Retinal pigment epithelial cell (primary cell): ENCODE data around the gene PCNX2.

Experiments
- DNase-seq: peaks from one replicate; pipeline ENCODE4 v3.0.0-alpha.2; 2010; ENCODE audit warnings: low read depth
- H3K4me3 ChIP-seq: 2 replicates; pipeline ENCODE4 v1.5.1; 2011; ENCODE audit warnings: mild to moderate bottlenecking, low read length, control low read depth, moderate library complexity
- TF ChIP-seq, protein P1 (sequence below): conservative IDR thresholded peaks from 2 replicates; pipeline ENCODE4 v1.5.1; 2011; ENCODE audit warnings: low read depth, low read length, control low read depth, inconsistent platforms

Gene PCNX2

DNA sequence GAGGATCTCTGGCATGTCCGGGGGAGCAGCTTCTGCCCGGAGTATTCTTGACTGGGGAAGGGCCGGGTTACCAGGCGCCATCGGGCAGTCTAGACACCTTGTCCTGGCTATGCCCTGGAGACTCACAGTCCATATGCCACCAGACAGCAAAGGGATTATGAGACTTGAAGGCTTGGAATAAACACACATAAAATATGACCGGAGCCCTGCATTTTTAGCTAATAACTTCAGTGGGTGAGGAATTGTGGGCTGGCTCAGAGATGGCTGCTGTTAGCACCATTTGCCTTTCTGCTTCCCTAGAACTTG is 329.7 kb downstream of the PCNX2 start:
- TF ChIP-seq, protein P1, sequence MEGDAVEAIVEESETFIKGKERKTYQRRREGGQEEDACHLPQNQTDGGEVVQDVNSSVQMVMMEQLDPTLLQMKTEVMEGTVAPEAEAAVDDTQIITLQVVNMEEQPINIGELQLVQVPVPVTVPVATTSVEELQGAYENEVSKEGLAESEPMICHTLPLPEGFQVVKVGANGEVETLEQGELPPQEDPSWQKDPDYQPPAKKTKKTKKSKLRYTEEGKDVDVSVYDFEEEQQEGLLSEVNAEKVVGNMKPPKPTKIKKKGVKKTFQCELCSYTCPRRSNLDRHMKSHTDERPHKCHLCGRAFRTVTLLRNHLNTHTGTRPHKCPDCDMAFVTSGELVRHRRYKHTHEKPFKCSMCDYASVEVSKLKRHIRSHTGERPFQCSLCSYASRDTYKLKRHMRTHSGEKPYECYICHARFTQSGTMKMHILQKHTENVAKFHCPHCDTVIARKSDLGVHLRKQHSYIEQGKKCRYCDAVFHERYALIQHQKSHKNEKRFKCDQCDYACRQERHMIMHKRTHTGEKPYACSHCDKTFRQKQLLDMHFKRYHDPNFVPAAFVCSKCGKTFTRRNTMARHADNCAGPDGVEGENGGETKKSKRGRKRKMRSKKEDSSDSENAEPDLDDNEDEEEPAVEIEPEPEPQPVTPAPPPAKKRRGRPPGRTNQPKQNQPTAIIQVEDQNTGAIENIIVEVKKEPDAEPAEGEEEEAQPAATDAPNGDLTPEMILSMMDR: no peak
- no peak overlapping the region for H3K4me3 ChIP-seq
- no peak for DNase-seq

DNA sequence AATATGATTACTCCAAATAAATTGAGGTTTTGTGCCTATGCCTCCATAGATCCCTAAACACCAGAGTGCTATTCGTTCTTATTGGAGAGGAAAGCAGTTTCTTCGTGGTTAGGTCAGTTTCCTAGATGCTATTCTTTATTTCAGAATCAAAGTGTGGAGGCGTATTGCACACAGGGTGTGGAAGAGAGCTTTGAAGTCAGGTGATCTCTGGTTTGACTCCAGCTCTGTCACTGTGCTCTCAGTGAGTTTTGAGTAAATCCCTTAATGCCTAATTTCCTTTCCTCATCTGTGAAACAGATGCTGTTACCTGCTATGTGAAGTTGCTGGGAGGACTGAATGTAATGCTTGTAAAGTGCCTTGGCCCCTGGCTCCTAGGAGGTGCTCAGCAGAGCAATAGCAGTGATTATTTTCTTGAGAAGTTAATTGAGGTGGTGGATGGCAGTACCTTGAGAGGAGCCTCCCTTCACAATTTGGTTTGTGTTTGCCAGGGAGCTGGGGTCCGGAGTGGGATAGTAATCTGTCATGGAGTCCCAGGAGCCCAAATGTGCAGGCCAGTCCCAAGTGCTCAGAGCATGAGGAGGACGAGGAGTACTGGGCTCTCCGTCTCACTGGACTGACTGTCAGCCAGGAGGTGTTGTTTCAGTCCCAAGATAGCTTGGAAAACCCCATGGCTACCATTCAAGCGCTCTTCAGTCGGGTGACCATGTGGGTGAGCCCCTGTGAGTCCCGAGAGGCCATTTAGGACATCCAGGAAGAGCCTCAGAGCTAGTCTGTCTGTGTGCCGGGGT is 330.2 kb downstream of the PCNX2 start:
- TF ChIP-seq, protein P1: no peak
- no peak overlapping the region for H3K4me3 ChIP-seq
- DNase-seq: no peak

DNA sequence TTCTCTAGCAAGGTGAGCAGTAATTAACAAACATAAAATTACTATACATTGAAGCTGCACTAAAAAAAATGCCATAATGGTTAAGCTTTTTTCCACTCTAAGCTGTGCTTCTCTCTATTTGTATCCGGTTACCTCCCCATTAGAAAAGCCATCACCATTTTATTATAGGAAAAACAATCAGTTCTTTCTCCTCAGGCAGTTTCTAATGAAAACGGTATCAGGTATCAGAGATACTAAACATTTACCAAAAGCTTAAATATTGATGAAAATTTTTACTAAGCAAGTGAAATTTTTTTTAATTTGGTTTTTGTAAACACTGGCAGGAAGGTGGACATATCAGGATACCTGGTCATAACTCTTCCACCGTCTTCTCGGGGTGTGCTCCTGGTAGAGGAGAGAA is 330.9 kb downstream of the PCNX2 start:
- H3K4me3 ChIP-seq: no peak overlapping the region
- TF ChIP-seq, protein P1: no peak

DNA sequence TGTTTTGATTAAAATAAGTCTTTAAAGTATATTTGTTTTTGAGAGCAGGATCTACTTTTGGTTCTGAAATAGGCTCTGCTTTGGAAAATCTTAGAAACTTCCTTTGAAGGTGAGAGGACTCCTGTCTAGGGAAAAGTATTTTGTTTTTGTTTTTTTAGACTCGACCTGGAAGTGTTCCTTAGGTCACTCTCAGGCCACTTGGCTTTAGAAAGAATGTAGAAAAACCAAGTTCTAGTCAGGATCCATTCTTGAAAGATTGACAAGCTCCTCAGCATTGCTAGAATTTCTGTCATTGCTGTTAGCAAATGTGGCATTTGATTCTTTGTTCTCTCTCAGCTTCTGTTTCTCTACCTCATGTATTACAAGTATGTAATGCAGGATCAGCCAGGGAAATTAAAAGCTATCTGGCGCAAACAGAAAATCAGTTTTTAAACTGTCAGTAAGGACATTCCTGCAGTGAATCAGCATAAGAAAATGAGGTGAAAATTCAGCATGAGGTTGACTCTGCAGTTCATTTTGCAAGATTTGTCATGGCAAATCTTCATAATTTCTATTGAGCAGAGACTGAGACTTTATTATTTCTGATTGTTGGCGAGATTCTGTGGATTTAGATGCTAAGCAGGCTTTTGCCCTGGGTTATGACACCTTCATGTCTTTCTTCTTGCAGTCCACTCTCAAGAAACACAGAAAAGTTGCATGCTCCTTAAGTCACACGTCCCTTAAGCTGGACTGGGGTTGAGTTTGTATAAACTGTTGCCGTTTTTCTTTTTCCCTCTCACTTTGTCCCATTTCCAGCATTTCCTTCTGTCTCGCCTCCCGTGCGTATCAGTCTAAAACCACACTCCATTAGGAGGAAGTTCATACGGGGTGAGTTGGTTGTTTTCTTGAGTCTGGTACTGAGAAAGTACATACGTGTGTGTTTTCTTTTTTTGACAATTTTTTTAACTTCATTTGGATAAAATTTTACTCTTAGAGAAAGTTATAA is 332.5 kb downstream of the PCNX2 start:
- TF ChIP-seq, protein P1: no peak
- DNase-seq: no peak
- H3K4me3 ChIP-seq: no peak overlapping the region

More for the DNA sequence above, 330.9 kb downstream of the PCNX2 start:
- DNase-seq: no peak

DNA sequence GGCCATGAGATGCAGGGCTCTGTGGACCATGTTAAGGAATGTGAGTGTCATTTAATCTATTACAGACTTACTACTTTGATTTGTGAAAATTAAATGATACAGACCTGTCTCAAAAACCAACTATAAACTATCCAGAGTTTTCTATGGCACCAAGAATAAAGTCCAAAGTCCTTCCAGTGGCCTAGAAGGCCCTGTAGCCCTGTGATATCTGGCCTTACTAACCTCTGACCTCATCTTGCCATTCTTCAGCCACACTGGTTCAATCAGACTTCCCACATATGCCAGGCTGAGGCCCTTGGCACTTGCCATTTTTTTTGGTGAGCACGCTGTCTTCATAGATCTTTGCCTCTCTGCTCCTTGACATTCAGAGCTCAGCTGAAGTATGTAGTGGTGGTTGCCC is 337.5 kb downstream of the PCNX2 start:
- no peak overlapping the region for H3K4me3 ChIP-seq
- DNase-seq: no peak
- TF ChIP-seq, protein P1: no peak

DNA sequence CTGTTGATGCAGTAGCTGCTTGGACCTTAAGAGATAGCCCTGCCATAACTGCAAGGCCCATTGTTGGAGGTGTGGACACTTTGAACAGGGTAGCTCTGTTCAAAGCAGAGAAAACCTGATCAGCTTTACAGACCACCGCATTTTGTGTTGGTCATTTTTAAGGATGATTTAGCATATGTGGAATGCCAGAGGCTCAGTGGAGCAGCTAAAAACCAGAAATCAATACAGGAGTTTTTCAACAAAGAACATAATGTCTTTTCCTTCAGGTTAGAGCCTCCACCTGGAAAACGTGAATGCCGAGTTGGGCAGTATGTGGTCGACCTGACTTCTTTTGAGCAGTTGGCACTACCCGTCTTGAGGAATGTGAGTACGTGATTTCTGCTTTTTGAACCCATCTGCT is 339.4 kb downstream of the PCNX2 start:
- no peak overlapping the region for H3K4me3 ChIP-seq
- TF ChIP-seq, protein P1: no peak
- no peak for DNase-seq
